SH-SY5Y (cell line): Measurements from ENCODE around the gene TSG101.

Source experiments
- GATA2 ChIP-seq: IDR thresholded peaks from 2 replicates; pipeline ENCODE4 v1.6.1; 2011; ENCODE audit warnings: mild to moderate bottlenecking, low read depth, low read length
- GATA3 ChIP-seq: IDR thresholded peaks from 2 replicates; pipeline ENCODE4 v1.6.1; 2011; ENCODE audit warnings: low read depth, mild to moderate bottlenecking, low read length, moderate library complexity

- TF ChIP-seq GATA2 (no peak), GATA3 (no peak)
These were observed 24.4 kb downstream of the TSG101 start for GRCh38 chr11:18502352-18502751.
